T-cell (primary cell): ENCODE measurements around the gene WWP2. TPM values are rescaled to one million over a fixed set of nuclear protein-coding genes. Genes with fewer than 3 reads are reported as not detected.

Experiments used
- ATAC-seq, 4 experiments: fragments of 200-7000 bp in 3 of 4; fragments of 150-1000 bp in 1 of 4; cut with Tn5 transposase; replicated peaks in 1 of 4; 1 replicate in 3 of 4; 2 replicates in 1 of 4; pipeline ENCODE4 v1.10.0; 2021; ENCODE audit warnings: moderate library complexity in 3 of 4, mild to moderate bottlenecking in 2 of 4, moderate number of reproducible peaks in 1 of 4
- CTCF ChIA-PET, 2 donors: fragments of 300-600 bp; sonication (Branson Sonifier 250); formaldehyde crosslinking; loops; one replicate each; lab custom pipeline; 2022; ENCODE audit warnings: antibody characterized with exemption in 2 of 2; lab: Charles Lee
- POLR2A ChIA-PET, 2 donors: fragments of 300-600 bp; sonication (Branson Sonifier 250); formaldehyde crosslinking; loops; one replicate each; lab custom pipeline; 2022; ENCODE audit warnings: antibody characterized with exemption in 2 of 2; lab: Charles Lee
- DNase-seq, 35 experiments: peaks; one replicate each; pipeline versions ENCODE4 v3.0.0 to v3.0.0-alpha.2; 2013 to 2023
- H3K27ac ChIP-seq: one replicate; pipeline ENCODE4 v1.5.1; 2013; ENCODE audit warnings: low read length
- H3K27me3 ChIP-seq, 2 experiments: replicated peaks in 1 of 2; 1 replicate in 1 of 2; 2 replicates in 1 of 2; pipeline versions ENCODE4 v1.6.1 to v1.7.0; 2013; ENCODE audit warnings: low read length in 1 of 2, mixed read lengths in 1 of 2; ENCODE audit not compliant: control insufficient read depth in 2 of 2, insufficient read depth in 2 of 2; ENCODE audit errors: extremely low read depth in 1 of 2
- H3K36me3 ChIP-seq, 2 donors: 1 replicate in 1 of 2; 2 replicates in 1 of 2; pipeline versions ENCODE4 v1.6.1 to v1.7.0; 2013; ENCODE audit warnings: low read length in 1 of 2; ENCODE audit not compliant: control insufficient read depth in 2 of 2, insufficient read depth in 1 of 2; ENCODE audit errors: extremely low read depth in 1 of 2
- H3K4me1 ChIP-seq, 2 experiments: 1 replicate in 1 of 2; 2 replicates in 1 of 2; pipeline versions ENCODE4 v1.6.1 to v1.7.0; 2013; ENCODE audit warnings: low read length in 2 of 2, mixed read lengths in 1 of 2; ENCODE audit not compliant: insufficient read depth in 2 of 2, control insufficient read depth in 1 of 2; ENCODE audit errors: extremely low read depth in 1 of 2
- H3K4me3 ChIP-seq, 2 donors: 1 replicate in 1 of 2; 2 replicates in 1 of 2; pipeline versions ENCODE4 v1.5.1 to v1.7.0; 2013; ENCODE audit warnings: mild to moderate bottlenecking in 2 of 2, low read length in 1 of 2, moderate library complexity in 1 of 2; ENCODE audit not compliant: control insufficient read depth in 1 of 2; ENCODE audit errors: extremely low read depth in 1 of 2
- H3K9me3 ChIP-seq: 2 replicates; pipeline ENCODE4 v1.7.0; 2013
- H3K27ac Mint-ChIP-seq, 2 donors: one replicate each; pipeline ENCODE4 v1.8.0; 2020 to 2021; ENCODE audit warnings: mild to moderate bottlenecking in 2 of 2, mixed read lengths in 2 of 2
- H3K27me3 Mint-ChIP-seq, 2 donors: one replicate each; pipeline ENCODE4 v1.8.0; 2021 to 2022; ENCODE audit warnings: mixed read lengths in 2 of 2
- H3K36me3 Mint-ChIP-seq: one replicate; pipeline ENCODE4 v1.8.0; 2021; ENCODE audit warnings: mixed read lengths
- H3K4me1 Mint-ChIP-seq, 3 donors: one replicate each; pipeline ENCODE4 v1.8.0; 2020 to 2022; ENCODE audit warnings: mixed read lengths in 3 of 3, mild to moderate bottlenecking in 1 of 3
- H3K4me3 Mint-ChIP-seq, 3 donors: one replicate each; pipeline ENCODE4 v1.8.0; 2020 to 2022; ENCODE audit warnings: mild to moderate bottlenecking in 3 of 3, mixed read lengths in 3 of 3, moderate library complexity in 3 of 3
- H3K9me3 Mint-ChIP-seq, 3 donors: one replicate each; pipeline ENCODE4 v1.8.0; 2020 to 2022; ENCODE audit warnings: mixed read lengths in 3 of 3
- WGBS: methylation state at CpG from one replicate; pipeline ENCODE4 v1.1.5; 2013; ENCODE audit warnings: missing lambda C conversion rate; ENCODE audit not compliant: insufficient coverage; 5-methylcytosine and 5-hydroxymethylcytosine counted together
- total RNA-seq, 35 experiments: library from RNA in 6 of 35; stranded (reverse) in 6 of 35; fragments of 120-200 nt in 1 of 35; gene quantifications; one replicate each; pipeline versions ENCODE4 v1.2.1 to v1.2.4 and lab custom pipeline; 2013 to 2026

WWP2 gene
- total RNA-seq, 5 donors from 2014 or later (not counting 1 experiment from before 2014, with no cell fraction given) = 55.3 to 78.5 (median 66.4) TPM

DNA sequence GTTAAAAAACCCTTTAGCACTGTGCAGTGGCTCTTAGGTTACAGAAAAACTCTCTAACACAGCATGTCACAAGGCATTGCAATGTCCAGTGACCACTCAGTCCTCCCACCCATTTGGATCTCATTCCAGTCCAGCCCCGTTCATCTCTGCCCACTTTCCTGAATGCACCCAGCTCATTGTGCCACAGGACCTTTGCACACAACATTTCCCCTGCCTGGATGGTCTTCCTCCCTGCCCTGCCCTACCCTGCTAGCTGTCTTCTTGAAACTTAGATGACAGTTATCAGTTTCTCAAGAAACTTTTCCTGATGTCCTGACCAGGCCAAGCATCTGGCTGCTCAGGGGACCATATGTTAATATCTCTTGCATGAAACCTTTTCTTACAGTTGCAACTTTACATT, 67.2 kb downstream of the WWP2 start:
- H3K4me1 ChIP-seq = no peaks in the 10 kb centered on the region
- ATAC-seq (no peak), DNase-seq (no peak)
- 100% methylated on average over 1 of the region's 1 CpG for WGBS
- no peak overlapping the region for H3K4me3 ChIP-seq
- no peak overlapping the region for H3K4me3 Mint-ChIP-seq
- no peak overlapping the region for H3K27ac ChIP-seq
- no peak overlapping the region for H3K27ac Mint-ChIP-seq
- POLR2A ChIA-PET = no interaction called here
- H3K27me3 ChIP-seq = no peaks in the 10 kb centered on the region
- H3K9me3 ChIP-seq = no peaks in the 10 kb centered on the region
- CTCF ChIA-PET = no interaction called here
- peaks cover 22% of the 10 kb centered on the region for H3K36me3 Mint-ChIP-seq
- no peaks in the 10 kb centered on the region for H3K9me3 Mint-ChIP-seq
- no peaks in the 10 kb centered on the region for H3K27me3 Mint-ChIP-seq
- peaks cover 4 to 12% of the 10 kb centered on the region in 2 donors for H3K36me3 ChIP-seq
- H3K4me1 Mint-ChIP-seq = peaks cover 4 to 11% (median 6%) of the 10 kb centered on the region in 3 donors

DNA sequence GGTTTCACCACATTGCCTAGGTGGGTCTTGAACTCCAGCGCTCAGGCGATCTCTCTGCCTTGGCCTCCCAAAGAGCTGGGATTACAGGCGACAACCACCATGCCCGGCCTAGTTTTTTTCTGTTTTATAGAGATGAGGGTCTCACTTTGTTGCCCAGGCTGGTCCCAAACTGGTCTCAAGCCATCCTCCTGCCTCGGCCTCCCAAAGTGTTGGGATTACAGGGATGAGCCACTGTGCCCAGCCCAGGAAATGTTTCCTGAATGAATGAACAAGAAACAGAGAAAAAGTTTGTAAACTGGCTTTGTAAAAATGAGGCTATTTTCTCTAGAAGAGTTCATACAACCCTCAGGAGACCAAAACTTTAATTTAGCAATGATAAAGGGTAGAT, 68.0 kb downstream of the WWP2 start:
- Histone ChIP-seq H3K27me3 (no peaks in the 10 kb centered on the region), H3K36me3 (peaks cover 4 to 12% of the 10 kb centered on the region in 2 donors), H3K4me3 (no peak overlapping the region), H3K4me1 (no peaks in the 10 kb centered on the region), H3K27ac (no peak overlapping the region), H3K9me3 (no peaks in the 10 kb centered on the region)
- no peaks in the 10 kb centered on the region for H3K27me3 Mint-ChIP-seq
- ChIA-PET CTCF (interaction anchor here in 1 of 2 donors (0.7 kb wide), 1 partner anchor 124 kb away, joined by 4 read pairs; no protein-coding TSS in a partner anchor), POLR2A (interaction anchor here in 1 of 2 donors (0.7 kb wide), 1 partner anchor 1445 kb away, joined by 6 read pairs; no protein-coding TSS in a partner anchor)
- no peaks in the 10 kb centered on the region for H3K9me3 Mint-ChIP-seq
- no peak overlapping the region for H3K4me3 Mint-ChIP-seq
- DNase-seq (no peak), ATAC-seq (no peak)
- H3K4me1 Mint-ChIP-seq = peaks cover 4 to 11% (median 6%) of the 10 kb centered on the region in 3 donors
- 100% methylated on average over 1 of the region's 5 CpGs for WGBS
- peaks cover 22% of the 10 kb centered on the region for H3K36me3 Mint-ChIP-seq
- no peak overlapping the region for H3K27ac Mint-ChIP-seq

DNA sequence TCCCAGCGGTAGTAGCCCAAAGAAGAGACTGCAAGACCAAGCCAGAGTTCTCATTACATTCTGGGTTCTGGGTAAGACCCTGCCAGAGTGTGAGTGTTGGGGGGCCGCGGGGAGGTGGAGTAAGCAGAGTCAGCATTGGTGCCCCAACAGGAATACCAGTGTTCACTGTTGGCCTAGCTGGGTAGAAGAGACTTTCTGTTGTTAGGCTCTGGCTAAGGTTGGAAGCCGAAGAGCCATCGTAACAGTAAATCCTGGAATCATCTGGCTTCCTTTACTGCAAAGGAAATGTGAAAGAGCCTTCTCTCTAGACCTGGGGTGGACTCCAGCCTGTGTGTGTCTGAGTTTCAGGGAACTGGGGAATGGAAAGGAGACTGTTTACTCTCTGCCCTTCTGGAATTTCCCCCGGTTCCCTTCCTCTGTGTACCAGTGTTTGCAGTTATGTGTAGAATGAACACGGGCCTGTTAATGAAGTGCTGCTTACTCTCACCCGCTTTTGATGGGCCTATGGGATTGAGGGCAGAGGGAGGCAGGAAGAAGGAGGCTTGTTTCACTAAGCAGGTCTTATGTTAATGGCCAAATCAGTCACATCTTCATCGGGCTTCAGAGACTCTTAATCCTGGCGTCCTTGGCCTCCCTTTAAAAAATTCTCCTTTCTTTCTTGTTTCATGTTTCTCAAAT, 68.5 kb downstream of the WWP2 start:
- no peak overlapping the region for H3K27ac ChIP-seq
- 86% methylated on average over 5 of the region's 10 CpGs for WGBS
- no peaks in the 10 kb centered on the region for H3K9me3 Mint-ChIP-seq
- CTCF ChIA-PET = interaction anchor here in 1 of 2 donors (0.7 kb wide), 1 partner anchor 125 kb away, joined by 4 read pairs; no protein-coding TSS in a partner anchor
- POLR2A ChIA-PET = interaction anchor here in 1 of 2 donors (0.7 kb wide), 1 partner anchor 1444 kb away, joined by 6 read pairs; no protein-coding TSS in a partner anchor
- no peak for ATAC-seq
- no peaks in the 10 kb centered on the region for H3K27me3 Mint-ChIP-seq
- H3K27me3 ChIP-seq = no peaks in the 10 kb centered on the region
- H3K4me3 Mint-ChIP-seq = no peak overlapping the region
- H3K36me3 Mint-ChIP-seq = peaks cover 22% of the 10 kb centered on the region
- peaks cover 4 to 11% (median 6%) of the 10 kb centered on the region in 3 donors for H3K4me1 Mint-ChIP-seq
- no peaks in the 10 kb centered on the region for H3K4me1 ChIP-seq
- no peaks in the 10 kb centered on the region for H3K9me3 ChIP-seq
- no peak for DNase-seq
- H3K27ac Mint-ChIP-seq = peak overlapping the region in 1 of 2 donors; percentile 25
- peaks cover 4 to 12% of the 10 kb centered on the region in 2 donors for H3K36me3 ChIP-seq
- H3K4me3 ChIP-seq = no peak overlapping the region

DNA sequence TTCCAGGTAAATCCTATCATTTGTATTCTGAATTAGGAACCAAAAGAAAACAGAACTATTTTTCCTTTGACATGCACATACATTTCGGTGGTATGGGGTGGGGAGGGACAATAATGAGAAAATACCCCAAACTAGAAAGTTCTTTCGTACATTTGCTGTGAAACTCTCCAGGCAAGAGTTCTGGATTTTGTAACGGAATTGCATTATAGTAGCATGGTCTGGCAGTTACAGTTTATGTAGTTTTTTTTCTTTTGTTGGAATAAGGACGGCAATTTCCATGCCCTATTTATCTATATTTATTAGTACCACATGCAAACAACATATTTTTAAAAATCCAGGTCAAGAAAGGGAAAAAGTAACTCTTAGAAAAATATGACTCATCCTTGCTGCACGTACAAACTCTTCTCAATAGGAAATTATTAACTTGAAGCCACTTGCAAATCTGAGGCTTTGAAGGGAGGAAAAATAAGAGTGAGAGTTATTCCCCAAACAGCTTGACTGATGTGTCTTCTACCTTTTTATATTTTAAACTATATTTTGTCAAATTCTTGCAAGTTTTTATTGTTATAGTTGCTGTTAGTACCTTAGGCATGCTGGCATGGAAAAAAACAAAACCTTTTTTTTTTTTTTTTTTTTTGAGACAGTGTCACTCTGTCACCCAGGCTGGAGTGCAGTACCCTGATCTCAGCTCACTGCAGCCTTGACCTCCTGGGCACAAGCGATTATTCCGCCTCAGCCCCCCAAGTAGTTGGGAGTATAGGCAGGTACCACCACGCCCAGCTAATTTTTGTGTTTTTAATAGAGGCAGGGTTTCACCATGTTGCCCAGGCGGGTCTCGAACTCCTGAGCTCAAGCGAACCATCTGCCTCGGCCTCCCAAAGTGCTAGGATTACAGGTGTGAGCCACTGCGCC, 69.3 kb downstream of the WWP2 start:
- no peak overlapping the region for H3K27ac Mint-ChIP-seq
- peaks cover 4 to 12% of the 10 kb centered on the region in 2 donors for H3K36me3 ChIP-seq
- H3K4me1 Mint-ChIP-seq = peaks cover 4 to 11% (median 6%) of the 10 kb centered on the region in 3 donors
- no peaks in the 10 kb centered on the region for H3K9me3 ChIP-seq
- no peaks in the 10 kb centered on the region for H3K9me3 Mint-ChIP-seq
- DNase-seq (no peak), ATAC-seq (no peak)
- H3K27me3 ChIP-seq = no peaks in the 10 kb centered on the region
- H3K36me3 Mint-ChIP-seq = peaks cover 22% of the 10 kb centered on the region
- H3K27ac ChIP-seq = no peak overlapping the region
- H3K4me1 ChIP-seq = no peaks in the 10 kb centered on the region
- WGBS = 94% methylated on average over 6 of the region's 13 CpGs
- H3K27me3 Mint-ChIP-seq = no peaks in the 10 kb centered on the region
- H3K4me3 Mint-ChIP-seq = no peak overlapping the region
- no peak overlapping the region for H3K4me3 ChIP-seq
- CTCF ChIA-PET = no interaction called here
- POLR2A ChIA-PET = no interaction called here

DNA sequence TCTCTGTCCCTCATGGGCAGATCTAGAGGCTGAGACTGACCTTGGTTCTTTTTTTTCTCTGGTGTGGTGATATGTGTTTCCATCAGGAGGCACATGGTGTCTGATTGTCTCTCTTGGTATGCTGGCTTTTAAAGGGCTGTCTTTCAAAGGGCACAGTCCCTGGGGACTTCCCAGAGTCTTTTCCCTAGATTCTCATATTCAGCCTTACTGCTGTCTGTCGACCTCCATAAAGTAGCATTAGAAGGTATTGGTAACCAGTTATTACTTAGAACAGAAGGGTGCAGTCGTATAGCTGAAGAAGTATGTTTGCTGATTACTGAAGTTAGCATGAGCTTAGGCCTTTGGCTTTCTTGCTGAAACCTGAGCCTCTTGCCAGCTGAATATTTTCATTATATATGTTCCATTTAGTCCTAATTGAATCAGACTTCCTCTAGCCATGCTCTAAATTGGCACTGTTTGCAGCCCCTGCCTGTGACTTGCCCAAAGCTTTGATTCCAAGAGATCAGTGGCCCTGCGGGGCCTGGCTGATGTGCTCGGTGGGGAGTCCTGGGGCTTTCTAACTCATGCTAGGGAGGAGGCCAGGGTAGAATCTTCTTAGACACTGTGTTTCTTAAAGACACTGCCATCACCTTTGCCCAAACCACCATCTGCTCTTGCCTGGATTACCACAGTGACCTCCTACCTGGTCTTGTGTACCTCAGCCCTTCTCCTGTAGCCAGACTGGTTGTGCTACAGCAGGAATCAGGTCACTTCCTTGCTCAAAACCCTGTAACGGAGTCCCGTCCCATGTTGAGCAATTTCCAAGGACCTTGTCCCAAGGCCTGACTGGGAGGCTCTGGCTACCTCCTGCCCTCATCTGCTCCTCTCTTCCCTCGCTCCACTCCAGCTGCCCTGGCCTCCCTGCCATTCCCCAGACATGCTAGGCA, 71.5 kb downstream of the WWP2 start:
- Mint-ChIP-seq H3K36me3 (peaks cover 22% of the 10 kb centered on the region), H3K27ac (no peak overlapping the region), H3K9me3 (no peaks in the 10 kb centered on the region), H3K27me3 (no peaks in the 10 kb centered on the region), H3K4me1 (peaks cover 4 to 11% (median 6%) of the 10 kb centered on the region in 3 donors), H3K4me3 (no peak overlapping the region)
- ATAC-seq (no peak), DNase-seq (no peak)
- POLR2A ChIA-PET = no interaction called here
- no peaks in the 10 kb centered on the region for H3K27me3 ChIP-seq
- H3K36me3 ChIP-seq = peaks cover 4 to 15% of the 10 kb centered on the region in 2 donors
- H3K4me3 ChIP-seq = no peak overlapping the region
- no peak overlapping the region for H3K27ac ChIP-seq
- CTCF ChIA-PET = interaction anchor here (0.7 kb wide), 2 partner anchors 183 to 685 kb away, joined by 3 to 6 read pairs; no protein-coding TSS in a partner anchor
- 75% methylated on average over 3 of the region's 7 CpGs for WGBS
- no peaks in the 10 kb centered on the region for H3K4me1 ChIP-seq
- H3K9me3 ChIP-seq = no peaks in the 10 kb centered on the region
